ENCODE results near the gene ZDHHC11B.

ZDHHC11B gene

DNA sequence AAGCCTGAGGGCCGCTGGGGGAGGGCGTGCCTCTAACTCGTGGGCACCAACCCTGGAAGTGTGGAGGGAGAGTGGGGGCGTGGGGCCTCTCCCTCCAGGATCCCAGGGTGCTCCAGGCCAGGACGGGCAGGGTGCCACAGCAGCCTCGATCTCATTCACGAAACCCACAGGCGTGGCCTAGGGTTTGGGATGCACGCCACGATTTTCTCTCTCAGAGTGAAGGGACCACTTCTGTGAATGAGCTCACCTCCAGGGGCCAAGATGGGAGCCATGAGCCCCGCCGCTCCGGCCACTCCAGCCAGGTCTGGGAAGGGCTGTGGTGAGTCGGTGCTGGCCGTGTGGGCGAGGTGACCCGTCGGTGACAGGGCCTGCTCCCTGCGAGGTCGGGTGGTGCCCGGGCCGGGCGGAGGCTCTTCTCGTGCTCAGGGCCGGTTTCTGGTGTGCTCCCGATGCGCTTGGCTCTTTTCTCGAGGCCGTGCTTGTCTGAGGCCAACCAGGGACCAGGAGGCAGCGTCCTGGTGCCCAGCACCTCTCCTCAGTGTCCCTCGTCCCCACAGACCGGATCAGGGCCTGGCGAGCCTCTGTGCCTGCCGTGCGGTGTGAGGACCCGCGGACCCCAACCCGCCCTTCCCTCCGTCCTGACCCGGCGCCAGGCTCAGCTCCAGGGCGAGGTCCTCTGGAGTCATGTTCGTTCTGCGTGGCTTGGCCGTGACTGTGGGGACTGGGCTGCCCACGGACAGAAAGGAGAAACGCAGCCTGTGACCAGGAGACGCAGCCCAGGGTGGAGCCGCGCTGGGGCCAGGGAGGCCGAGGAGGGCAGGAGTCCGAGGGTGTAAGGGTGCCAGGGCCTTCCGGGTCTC, 122.4 kb downstream of the ZDHHC11B start:
- DNase-seq (no peak), ATAC-seq (no peak)

DNA sequence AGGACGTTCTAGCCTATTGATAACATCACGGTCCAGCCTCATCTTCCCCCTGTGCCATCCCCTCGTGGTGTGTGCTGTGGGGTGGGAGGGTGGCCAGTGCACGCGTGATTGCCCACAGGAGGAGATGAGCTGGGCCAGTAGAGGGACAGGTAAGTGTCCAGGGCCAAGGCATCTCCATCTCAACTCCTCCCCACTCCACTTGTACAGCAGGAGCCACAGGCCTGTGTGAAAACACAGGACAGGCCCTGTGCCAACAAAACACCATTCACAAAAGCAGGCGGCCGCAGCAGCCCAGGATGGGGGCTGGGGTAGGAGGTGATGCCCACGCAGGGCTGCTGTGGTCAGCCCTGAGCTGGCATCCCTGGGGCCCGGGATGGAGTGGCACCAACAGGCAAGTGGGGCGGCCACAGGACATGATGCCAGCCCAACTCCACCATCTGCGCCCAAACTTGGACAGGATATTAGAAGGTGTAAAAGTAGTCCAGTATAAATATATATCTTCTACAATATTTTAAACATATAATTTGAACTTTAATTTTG, 124.0 kb downstream of the ZDHHC11B start:
- DNase-seq = no peak
- ATAC-seq = no peak

All from stimulated activated naive CD8-positive, alpha-beta T cell treated with anti-CD3 and anti-CD28 coated beads, Interleukin-15, Interleukin-2, amounts not matched to agents 100 U/mL and 50 U/mL, for 24 hours (primary cell).